GM18499 (cell line): Measurements from ENCODE around the gene TRIM36.
A peak's percentile ranks its signal among the peaks of the same experiment; 100 is the strongest.

Source experiments
- ATAC-seq: cut with Tn5 transposase; IDR thresholded peaks from one replicate; pipeline ENCODE4 v1.9.1; 2021; ENCODE audit warnings: moderate number of reproducible peaks; ENCODE audit not compliant: insufficient read depth, unreplicated experiment

Gene TRIM36, protein sequence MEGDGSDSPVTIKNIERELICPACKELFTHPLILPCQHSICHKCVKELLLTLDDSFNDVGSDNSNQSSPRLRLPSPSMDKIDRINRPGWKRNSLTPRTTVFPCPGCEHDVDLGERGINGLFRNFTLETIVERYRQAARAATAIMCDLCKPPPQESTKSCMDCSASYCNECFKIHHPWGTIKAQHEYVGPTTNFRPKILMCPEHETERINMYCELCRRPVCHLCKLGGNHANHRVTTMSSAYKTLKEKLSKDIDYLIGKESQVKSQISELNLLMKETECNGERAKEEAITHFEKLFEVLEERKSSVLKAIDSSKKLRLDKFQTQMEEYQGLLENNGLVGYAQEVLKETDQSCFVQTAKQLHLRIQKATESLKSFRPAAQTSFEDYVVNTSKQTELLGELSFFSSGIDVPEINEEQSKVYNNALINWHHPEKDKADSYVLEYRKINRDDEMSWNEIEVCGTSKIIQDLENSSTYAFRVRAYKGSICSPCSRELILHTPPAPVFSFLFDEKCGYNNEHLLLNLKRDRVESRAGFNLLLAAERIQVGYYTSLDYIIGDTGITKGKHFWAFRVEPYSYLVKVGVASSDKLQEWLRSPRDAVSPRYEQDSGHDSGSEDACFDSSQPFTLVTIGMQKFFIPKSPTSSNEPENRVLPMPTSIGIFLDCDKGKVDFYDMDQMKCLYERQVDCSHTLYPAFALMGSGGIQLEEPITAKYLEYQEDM

DNA sequence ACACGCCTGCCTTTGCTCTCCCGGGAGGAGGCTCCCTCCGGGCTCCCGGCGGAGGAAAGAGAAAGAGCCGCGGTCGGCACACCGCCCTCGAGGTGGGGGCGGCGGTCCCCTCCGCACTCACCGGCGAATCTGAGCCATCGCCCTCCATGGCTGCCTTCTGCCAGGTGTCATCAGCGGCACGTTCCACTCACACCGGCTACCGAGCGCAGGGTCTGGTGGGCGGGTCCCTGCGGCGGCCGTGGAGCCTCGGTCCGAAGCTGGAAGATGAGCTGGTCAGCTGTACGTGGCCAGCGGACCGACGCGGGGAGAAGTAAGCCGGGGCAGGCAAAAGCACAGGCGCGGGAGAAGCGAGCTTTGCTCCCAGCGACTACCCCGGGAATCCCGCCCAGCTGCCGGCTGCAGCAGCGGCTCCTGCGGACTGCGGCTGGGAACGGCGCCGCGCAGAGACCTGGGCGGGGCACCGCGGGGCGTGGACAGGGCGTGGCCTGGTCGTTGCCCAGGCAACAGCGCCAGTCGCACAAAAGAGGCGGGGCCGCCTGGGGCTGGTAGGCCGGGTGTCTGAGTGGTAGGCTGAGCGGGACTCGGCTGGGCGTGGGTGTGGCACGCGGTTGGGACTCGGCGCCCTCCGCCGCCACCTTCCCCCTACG is at the start of gene TRIM36:
Gene TRIM36 (minus strand): TSS at position 422 of the 647 bp plus-strand sequence. CDS start 274 bp downstream, at position 148.
- peak; percentile 85 for ATAC-seq

GRCh38 chr5:115214541-115214940 is 44.8 kb upstream of the TRIM36 start:
- ATAC-seq: no peak

- peak; percentile 99 for ATAC-seq
Measured at GRCh38 chr5:115209279-115209678, 39.6 kb upstream of the TRIM36 start.

GRCh38 chr5:115202952-115203351 is 33.2 kb upstream of the TRIM36 start:
- ATAC-seq: no peak

DNA sequence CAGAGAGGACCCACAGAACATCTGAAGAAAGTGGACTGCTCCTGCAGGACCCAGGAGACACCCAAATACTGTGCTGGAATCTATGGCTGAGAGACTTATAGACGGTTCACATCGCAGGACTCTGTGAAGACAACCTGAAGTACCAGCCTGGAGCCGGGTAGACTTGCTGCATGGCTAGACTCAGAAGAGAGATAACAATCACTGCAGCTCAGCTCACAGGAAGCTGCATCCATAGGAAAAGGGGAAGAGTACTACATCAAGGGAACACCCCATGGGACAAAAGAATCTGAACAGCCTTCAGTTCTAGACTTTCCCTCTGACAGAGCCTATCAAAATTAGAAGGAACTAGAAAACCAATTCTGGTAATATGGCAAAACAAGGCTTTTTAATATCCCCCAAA is 26.5 kb upstream of the TRIM36 start:
- no peak for ATAC-seq

DNA sequence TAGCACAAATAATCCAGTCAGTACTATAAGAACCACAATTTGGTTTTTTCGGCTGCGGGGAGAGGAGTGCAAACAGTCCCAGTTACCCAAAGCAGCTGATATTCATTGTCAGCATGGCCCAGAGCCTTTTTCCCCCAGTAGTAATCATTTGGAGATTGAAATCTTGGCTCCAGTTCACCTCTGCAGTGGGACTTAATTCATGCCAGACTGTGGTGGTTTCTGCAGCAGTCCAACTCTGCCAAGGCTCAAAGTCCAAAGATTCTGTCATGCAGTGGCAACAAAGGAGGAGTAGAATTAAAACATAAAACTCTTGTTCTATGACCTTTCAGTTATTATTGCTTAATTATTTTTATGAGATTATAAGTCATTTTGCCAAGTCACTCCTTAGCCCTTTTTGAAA is 25.0 kb upstream of the TRIM36 start:
- no peak for ATAC-seq

DNA sequence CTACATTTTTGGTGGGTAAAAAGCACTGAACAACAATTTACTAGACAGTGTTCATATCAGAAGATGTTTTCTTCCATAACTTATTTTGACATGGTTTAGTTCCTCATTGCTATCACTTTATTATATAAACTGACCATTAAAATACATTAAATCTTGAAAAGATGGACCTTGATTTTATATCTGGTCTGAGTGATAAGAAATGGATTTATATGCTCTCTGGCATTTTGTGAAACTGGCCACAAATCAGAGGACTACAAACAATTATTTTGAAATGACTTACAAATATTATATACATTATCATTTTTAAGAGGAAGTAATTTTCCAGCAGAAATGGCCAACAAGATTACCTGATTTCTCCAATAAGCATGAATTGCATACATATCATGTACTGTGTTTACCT is 23.6 kb upstream of the TRIM36 start:
- ATAC-seq: no peak

- no peak for ATAC-seq
Measured at GRCh38 chr5:115192098-115192497, 22.4 kb upstream of the TRIM36 start.

- no peak for ATAC-seq
Measured at GRCh38 chr5:115191474-115192031, 21.8 kb upstream of the TRIM36 start.

DNA sequence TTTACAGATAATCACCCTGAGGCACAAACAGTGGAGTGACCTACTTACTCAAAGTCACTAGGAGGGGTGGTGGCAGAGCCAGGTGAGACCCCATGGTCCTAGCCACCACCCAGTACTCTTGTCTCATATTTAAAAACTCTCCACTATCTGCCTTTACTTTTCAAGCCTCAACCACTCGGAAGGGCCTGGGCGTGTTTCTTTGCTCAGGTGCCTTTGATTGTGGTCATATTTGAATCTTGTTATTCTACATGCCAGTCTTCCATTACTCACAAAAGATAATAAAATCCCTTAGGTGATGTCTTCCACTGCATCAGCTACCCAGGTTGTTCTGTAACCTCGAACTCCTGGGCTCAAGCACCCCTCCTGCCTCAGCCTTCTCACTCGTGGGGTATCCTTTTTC is 20.7 kb upstream of the TRIM36 start:
- no peak for ATAC-seq

- no peak for ATAC-seq
Measured at GRCh38 chr5:115189866-115190265, 20.2 kb upstream of the TRIM36 start.

GRCh38 chr5:115186794-115187193 is 17.1 kb upstream of the TRIM36 start:
- no peak for ATAC-seq

DNA sequence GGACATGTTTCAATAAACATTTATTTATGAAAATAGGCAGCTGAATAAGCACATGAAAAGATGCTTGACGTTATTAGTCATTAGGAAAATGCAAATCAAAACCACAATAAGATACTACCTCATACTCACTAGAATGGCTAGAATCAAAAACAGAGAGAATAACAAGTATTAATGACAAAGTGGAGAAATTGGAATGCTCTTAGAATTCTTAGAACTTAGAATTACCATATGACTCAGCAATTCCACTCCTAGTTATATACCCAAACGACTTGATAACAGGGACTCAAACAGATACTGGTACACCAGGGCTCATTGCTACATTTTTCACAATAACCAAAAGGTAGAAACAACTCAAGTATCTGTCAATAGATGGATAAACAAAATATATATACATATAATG is 15.1 kb upstream of the TRIM36 start:
- ATAC-seq: no peak

DNA sequence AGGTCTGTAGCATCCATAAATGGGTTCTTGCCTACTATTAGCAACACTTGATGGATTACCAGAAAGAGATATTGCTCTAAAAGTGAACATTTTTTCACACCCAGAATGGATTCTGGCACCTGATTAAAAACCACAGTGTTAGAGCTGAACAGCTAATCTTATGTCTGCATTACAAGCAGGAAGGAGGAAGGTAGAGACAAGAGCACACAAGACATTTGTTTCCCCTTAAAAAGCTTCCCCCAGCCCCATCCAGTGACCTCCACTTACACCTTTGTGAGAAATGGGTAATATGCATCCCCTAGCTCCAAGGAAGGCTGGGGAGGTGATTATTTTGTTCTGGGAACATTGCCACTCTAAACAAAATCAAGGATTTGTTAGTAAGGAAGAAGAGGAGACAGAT is 12.0 kb upstream of the TRIM36 start:
- no peak for ATAC-seq

DNA sequence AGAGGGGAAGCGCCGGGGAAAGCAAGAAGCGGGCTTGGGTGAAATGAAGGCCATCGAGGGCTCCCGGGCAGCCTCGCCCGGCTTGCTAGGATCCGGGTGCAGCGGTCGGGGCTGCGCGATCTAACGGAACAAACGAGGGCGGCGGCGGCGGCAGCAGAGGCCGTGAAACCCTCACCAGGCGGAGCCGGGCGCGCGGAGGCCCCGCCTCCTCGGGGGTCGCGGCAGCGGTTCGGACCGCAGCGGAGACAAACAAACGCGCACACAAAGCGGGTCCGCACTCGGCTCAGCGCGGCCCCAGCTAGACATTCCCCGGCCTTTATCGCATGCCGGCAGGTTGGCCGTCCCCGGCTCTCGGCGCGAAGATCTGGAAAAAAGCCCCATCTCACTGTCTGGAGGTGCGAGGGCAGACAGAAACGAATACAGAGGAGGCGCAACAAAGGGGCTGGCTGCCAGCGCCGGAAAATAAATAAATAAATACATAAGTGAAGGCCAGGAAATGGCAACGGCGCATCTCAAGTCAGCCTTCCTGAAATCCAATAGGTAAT is 10.5 kb upstream of the TRIM36 start:
- ATAC-seq: no peak

DNA sequence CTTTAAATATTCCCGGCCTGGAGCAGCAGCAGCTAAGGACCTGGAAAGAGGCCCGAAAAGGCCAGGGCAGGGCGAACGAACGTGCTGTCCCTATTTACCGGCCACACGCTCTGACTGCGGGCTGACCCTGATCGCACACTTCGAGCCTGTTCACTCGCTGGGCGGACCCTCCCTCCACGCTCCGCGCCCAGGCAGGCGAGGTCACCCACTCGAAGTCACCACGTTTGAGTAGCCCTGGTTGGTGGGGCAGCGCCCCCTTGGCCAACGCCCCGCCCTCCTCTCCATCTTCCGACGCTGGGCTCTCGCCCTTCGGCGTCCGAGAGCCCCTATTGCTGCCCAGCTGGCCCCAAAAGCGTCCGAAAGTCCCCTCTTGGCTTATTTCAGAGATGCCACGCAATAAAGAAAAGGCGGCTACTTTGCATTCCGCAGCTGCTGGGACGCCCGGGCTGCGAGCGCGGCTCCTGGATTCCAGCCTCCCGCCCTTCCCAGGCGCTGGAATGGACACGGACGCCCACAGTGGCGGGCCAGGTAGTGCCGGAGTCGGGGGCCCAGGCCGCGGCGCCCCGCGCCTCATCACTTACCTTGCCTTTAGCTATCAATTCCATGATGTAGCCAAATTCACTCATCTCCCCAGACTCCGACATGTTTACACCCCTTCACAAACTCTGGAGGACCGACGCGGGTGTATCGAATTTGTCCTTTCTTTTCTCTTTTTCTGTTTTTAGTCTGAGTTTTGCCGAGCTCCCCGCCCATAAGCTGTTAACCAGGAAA is 9.9 kb upstream of the TRIM36 start:
- no peak for ATAC-seq

- ATAC-seq: no peak
Measured at GRCh38 chr5:115179030-115179393, 9.3 kb upstream of the TRIM36 start.

DNA sequence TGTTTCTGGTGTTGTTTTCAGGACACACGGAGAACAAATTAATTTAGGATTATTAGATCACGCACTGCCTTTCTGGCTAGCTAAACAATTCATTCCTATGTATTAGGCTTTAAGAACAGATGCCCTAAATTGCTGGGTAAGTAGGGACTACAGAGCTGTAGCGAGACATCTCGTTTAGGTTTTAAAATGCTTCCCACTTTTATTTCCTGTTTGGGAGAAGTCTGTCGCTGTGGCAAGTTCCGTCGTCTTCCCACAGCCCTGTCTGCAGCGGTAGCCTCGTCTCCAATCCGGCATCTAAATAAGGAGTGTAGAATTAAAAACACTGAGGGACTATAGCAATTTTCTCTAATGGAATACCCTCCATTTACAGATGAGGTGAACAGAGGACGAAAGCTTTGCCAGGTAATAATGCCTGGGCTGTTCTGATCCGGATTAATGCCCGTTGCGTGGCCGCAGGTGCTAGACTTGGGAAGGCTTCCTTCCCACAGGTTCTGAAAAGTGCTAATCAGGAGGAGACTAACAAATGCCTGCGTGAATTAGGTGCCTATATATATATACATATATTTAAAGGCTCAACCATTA is 1.3 kb upstream of the TRIM36 start:
- no peak for ATAC-seq

GRCh38 chr5:115170134-115170928 is 623 bp upstream of the TRIM36 start:
- ATAC-seq: peak; percentile 35
